Stimulated activated CD8-positive, alpha-beta memory T cell treated with anti-CD3 and anti-CD28 coated beads, Interleukin-2, amount 100 ng/mL, for 48 hours (primary cell): Measurements from ENCODE around the gene ZNF165.
"Not testable (repeated sequence)": the region's sequence is repeated elsewhere in the genome, so short reads cannot be mapped to it uniquely, and the experiment has no call there.

Source experiments
- DNase-seq, 2 donors: peaks; one replicate each; pipeline ENCODE4 v3.0.0-alpha.2; 2020; ENCODE audit warnings: low read depth in 2 of 2

Gene ZNF165

DNA sequence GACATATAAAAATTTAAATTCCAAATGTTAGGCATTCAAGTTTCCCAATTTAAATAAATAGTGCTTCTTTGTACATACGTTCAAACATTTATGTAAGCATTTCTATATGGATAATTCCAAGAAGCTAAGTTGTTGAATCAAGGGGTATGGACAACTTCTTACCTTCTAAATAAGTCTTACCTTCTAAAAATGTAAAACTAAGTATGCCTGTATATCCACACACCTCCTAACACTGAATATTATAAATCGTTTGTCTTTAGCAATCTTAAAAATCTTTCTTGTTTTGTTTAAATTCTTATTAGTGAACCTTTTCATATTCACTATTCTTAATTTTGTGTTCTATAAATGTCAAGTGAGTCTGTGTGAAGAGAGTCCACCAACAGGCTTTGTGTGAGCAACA is 41.5 kb downstream of the ZNF165 start:
- no peak for DNase-seq

DNA sequence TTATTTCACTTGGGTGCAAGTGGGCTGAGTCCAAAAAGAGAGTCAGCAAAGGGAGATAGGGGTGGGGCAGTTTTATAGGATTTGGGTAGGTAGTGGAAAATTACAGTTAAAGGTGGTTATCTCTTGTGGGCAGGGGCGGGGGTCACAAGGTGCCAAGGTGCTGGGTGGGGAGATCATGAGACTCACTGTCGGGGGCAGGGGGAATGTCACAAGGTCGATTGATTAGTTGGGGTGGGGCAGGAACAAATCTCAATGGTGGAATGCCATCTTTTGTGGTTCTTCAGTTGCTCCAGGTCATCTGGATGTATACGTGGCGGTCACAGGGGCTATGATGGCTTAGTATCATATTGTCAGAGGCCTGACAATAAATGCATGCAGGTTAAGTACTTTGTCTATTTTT is 41.9 kb downstream of the ZNF165 start:
- not testable (repeated sequence) for DNase-seq

DNA sequence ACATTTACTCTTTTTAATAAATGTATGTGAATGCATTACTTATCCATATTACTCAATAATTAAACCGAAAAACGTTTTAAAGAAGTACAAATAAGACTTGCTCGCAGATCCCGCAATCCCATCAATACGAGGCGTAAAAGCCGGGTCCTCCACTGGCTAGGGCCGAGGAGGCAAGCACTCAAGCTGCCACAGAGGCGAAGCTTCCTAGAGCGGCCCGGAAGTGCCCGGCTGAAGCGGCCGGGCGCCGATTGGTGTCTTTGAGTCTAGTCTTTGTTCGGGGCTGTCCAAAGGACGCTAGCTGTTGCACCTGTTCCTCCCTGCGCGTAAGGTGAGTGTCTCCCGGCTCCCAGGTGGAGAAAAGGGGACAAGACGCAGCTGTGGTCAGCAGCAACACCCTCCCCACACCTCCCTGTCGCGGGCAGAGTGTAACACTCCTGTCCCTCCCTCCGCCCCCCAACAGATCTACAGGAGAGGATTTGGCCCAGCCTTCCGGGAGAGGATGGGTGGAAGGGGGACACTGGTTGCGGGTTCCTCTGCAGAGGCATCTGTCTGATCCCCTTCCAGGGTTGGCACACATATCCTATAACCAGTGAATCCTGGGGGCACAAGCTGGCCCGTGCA is 44.1 kb downstream of the ZNF165 start, which contains the start of gene ZSCAN16:
Gene ZSCAN16, plus strand, starts transcription at position 260 of the 621 bp plus-strand sequence. CDS start 835 bp downstream, outside the sequence.
- peak; percentile 59 to 71 for DNase-seq

DNA sequence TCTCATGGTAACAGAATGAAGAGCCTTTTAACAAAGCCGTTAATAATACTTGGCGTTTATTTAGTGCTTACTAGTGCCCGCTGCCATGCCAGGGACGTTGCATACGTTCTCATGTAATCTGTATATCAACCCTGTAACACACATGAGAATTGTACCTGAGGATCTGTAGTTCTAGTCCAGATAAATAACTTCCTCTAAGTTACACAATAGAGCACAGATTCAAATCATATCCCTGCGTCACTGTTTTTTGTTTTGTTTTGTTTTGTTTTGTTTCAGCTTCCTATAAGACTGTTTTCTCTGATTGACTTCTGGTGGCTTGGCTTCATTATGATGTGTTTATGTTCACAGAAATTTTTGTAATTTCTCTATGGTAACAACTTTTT is 44.6 kb downstream of the ZNF165 start:
- DNase-seq = no peak

DNA sequence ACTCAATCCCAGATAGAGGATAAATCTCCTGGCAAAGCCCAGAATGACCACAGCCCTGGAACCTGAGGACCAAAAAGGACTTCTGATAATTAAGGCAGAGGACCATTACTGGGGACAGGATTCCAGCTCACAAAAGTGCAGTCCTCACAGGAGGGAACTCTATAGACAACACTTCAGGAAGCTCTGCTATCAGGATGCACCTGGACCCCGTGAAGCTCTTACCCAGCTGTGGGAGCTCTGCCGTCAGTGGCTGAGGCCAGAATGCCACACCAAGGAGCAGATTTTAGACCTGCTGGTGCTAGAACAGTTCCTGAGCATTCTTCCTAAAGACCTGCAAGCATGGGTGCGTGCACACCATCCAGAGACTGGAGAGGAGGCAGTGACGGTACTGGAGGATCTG is 45.0 kb downstream of the ZNF165 start:
- DNase-seq = no peak

DNA sequence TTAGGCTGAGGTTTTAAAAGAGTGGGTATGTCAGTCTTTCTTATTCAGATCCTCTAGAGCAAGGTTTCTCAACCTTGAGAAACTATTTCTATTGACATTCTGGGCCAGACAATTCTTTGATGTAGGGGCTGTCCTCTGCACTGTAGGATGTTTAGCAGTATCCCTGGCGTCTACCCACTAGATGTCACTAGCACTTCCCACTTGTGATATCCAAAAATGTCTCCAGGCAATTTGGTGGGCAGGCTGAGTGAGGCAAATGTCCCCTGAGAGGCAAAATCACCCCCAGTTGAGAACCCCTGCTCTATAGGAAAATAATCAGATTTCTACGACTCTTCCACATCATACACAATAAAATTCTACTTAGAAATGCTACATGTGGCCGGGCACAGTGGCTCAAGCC is 53.6 kb downstream of the ZNF165 start:
- DNase-seq = no peak

DNA sequence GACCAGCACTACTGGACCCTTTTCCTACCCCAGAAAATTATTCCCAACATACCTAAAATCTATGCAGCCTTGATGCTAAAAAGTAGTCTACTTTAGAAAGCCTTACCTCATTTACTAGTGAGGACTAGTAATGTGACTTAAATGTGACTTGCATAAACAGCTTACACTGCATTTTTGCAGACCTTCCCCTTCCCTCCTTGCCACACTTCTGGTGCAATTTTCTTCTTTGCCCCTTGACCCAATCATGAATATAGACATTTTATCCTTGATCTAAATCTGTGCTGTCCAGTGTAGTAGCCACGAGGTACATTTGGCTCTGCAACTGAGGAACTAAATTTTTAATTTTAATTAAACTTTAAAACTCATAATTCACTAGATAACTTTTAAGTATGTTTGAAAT is 54.3 kb downstream of the ZNF165 start:
- DNase-seq = no peak

DNA sequence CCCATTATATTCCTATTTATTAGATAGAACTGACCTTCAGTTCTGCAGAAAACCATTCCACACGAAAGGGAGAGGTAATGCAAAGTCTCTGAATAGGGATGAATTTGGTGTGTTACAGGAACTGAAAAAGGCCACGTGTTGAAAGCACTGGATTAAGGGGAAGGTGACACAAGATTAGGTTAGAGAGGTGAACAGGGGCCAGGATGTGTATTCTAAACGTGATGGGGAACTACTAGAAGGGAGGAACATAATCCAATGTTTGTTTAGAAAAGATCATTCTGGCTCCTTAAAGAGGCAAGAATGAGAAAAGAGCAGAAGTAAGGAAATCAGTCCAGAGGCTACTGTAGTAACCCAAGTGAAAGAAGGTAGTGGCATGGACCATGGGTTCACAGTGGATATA is 55.0 kb downstream of the ZNF165 start:
- no peak for DNase-seq

DNA sequence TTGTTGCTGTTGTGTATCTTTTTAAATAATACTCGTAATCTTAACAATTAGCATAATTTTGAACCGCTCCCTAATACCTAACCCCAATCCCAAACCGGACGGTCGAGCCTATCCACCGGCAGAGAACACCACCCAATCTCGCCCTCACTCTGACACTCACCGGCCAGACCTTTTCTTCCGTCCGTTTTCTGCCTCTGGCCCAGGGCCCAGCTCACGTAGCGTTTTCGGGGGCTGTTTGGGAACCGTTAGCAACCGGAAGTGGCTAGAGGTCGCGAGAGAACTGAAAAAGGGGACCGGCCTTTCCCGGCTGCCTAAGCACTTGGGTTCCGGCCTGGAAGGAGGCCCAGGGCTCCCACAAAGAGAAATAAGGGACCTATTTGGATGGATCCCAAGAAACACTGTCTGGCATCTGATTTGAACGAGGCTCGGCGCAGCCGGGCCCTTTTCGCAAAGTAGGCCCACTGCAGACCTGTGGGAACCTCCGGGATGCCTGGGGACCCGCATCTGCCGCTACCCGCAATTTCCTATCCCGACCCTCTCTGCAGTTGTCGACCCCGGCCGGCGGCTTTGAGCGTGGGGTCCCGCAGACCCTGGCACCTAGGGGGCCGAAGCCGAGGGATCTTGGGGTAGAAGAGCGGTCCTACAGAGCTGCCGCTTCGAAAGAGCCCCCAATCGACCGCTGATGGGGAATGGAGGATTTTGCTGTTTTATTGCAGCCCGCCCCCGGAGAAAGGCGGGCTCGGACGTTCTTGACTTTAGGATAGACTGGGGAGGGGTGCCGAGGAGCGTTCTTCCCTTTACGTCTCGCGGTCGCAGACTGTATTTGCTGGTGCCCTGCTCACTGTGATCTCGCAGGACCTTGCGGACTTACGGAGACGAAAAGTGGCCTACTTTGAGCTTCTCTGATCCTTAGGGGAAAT is 56.5 kb downstream of the ZNF165 start:
- peak; percentile 60 to 68 for DNase-seq

DNA sequence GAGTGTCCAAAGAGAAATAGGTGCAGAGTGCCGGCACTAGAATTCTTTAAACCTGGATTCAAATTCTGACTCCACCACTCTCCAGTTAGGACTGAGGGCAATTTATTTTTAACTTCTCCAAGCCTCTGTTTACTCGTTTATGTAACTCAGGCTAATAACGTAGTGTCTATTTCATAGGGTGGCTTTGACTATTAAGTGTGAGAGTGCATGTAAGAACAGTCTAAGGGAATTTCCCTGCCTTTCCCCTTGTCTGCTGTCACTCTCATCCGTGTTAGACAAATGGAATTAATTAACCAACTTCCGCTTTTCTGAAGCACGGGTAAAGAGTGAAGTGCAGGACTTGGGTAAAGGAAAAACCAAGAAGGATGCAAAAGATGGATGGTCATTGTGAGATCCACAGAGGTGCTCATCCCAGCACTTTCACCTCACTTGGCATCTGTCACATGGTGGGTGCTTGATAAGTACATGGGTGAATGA is 57.2 kb downstream of the ZNF165 start:
- no peak for DNase-seq
